Liver (tissue), 9 donors: ENCODE data around the gene MGAT5. TPM values are rescaled to one million over a fixed set of nuclear protein-coding genes. Genes with fewer than 3 reads are reported as not detected.

ENCODE experiments used
- DNase-seq: peaks from one replicate; pipeline ENCODE4 v3.0.0-alpha.2; 2017; ENCODE audit warnings: low spot score
- H3K27ac ChIP-seq, 2 donors: one replicate each; pipeline ENCODE4 v1.7.0; 2013; ENCODE audit warnings: inconsistent platforms in 2 of 2, low read length in 2 of 2, control low read depth in 1 of 2, low read depth in 1 of 2, mild to moderate bottlenecking in 1 of 2
- H3K27me3 ChIP-seq, 4 donors: one replicate each; pipeline versions ENCODE4 v1.6.1 to v1.7.0; 2013; ENCODE audit warnings: low read length in 3 of 4, inconsistent platforms in 1 of 4, mild to moderate bottlenecking in 1 of 4, moderate library complexity in 1 of 4; ENCODE audit not compliant: control insufficient read depth in 4 of 4, insufficient read depth in 4 of 4
- H3K36me3 ChIP-seq, 4 donors: one replicate each; pipeline versions ENCODE4 v1.6.1 to v1.7.0; 2013; ENCODE audit warnings: low read length in 3 of 4, mild to moderate bottlenecking in 3 of 4, low read depth in 1 of 4, moderate library complexity in 1 of 4; ENCODE audit not compliant: control insufficient read depth in 4 of 4, insufficient read depth in 3 of 4
- H3K4me1 ChIP-seq, 4 donors: one replicate each; pipeline versions ENCODE4 v1.6.1 to v1.7.0; 2013; ENCODE audit warnings: low read length in 3 of 4, mild to moderate bottlenecking in 3 of 4, moderate library complexity in 1 of 4; ENCODE audit not compliant: control insufficient read depth in 4 of 4, insufficient read depth in 4 of 4
- H3K4me3 ChIP-seq, 3 donors: one replicate each; pipeline versions ENCODE4 v1.6.1 to v1.7.0; 2013; ENCODE audit warnings: low read length in 3 of 3, control low read depth in 1 of 3, low read depth in 1 of 3, mild to moderate bottlenecking in 1 of 3
- H3K9ac ChIP-seq, 2 donors: one replicate each; pipeline ENCODE4 v1.7.0; 2013; ENCODE audit warnings: low read length in 2 of 2, mild to moderate bottlenecking in 2 of 2, moderate library complexity in 2 of 2, control low read depth in 1 of 2, low read depth in 1 of 2
- H3K9me3 ChIP-seq, 4 donors: one replicate each; pipeline versions ENCODE4 v1.6.1 to v1.7.0; 2013; ENCODE audit warnings: low read length in 3 of 4; ENCODE audit not compliant: control insufficient read depth in 4 of 4
- ATF3 ChIP-seq: IDR thresholded peaks from 2 replicates; pipeline ENCODE4 v1.6.1; 2016; ENCODE audit warnings: antibody characterized with exemption
- CTCF ChIP-seq: fragments of 150-350 bp; IDR thresholded peaks from 2 replicates; pipeline ENCODE4 v1.5.1; 2017; ENCODE audit warnings: improper control_type of control experiment, low read depth, low read length; ENCODE audit not compliant: missing input control
- EGR1 ChIP-seq, 2 donors: IDR thresholded peaks; 2 replicates each; pipeline ENCODE4 v1.6.1; 2016 to 2018; ENCODE audit warnings: antibody characterized with exemption in 2 of 2, low read depth in 2 of 2
- FOXA1 ChIP-seq: IDR thresholded peaks from 2 replicates; pipeline ENCODE4 v1.6.1; 2016; ENCODE audit warnings: antibody characterized with exemption
- FOXA2 ChIP-seq: IDR thresholded peaks from 2 replicates; pipeline ENCODE4 v1.6.1; 2016; ENCODE audit warnings: antibody characterized with exemption
- GABPA ChIP-seq, 2 donors: IDR thresholded peaks in 1 of 2; conservative IDR thresholded peaks in 1 of 2; 2 replicates each; pipeline ENCODE4 v1.6.1; 2016; ENCODE audit warnings: antibody characterized with exemption in 2 of 2, mild to moderate bottlenecking in 1 of 2, moderate library complexity in 1 of 2
- HNF4A ChIP-seq, 2 donors: conservative IDR thresholded peaks; 2 replicates each; pipeline ENCODE4 v1.6.1; 2016; ENCODE audit warnings: antibody characterized with exemption in 2 of 2, mild to moderate bottlenecking in 2 of 2
- HNF4G ChIP-seq: IDR thresholded peaks from 2 replicates; pipeline ENCODE4 v1.6.1; 2016; ENCODE audit warnings: antibody characterized with exemption
- JUND ChIP-seq, 2 donors: IDR thresholded peaks; 2 replicates each; pipeline ENCODE4 v1.6.1; 2016; ENCODE audit warnings: antibody characterized with exemption in 2 of 2
- MAX ChIP-seq: IDR thresholded peaks from 2 replicates; pipeline ENCODE4 v1.6.1; 2016; ENCODE audit warnings: antibody characterized with exemption
- NR2F2 ChIP-seq: IDR thresholded peaks from 2 replicates; pipeline ENCODE4 v1.6.1; 2016; ENCODE audit warnings: antibody characterized with exemption
- RAD21 ChIP-seq, 2 donors: IDR thresholded peaks; 2 replicates each; pipeline ENCODE4 v1.6.1; 2016; ENCODE audit warnings: antibody characterized with exemption in 2 of 2, mild to moderate bottlenecking in 2 of 2
- REST ChIP-seq: IDR thresholded peaks from 2 replicates; pipeline ENCODE4 v1.6.1; 2016; ENCODE audit warnings: antibody characterized with exemption, mild to moderate bottlenecking
- RXRA ChIP-seq, 2 donors: IDR thresholded peaks; 2 replicates each; pipeline ENCODE4 v1.6.1; 2017 to 2018; ENCODE audit warnings: antibody characterized with exemption in 2 of 2, mild to moderate bottlenecking in 1 of 2
- SP1 ChIP-seq: IDR thresholded peaks from 2 replicates; pipeline ENCODE4 v1.6.1; 2018; ENCODE audit warnings: antibody characterized with exemption, mild to moderate bottlenecking
- TAF1 ChIP-seq: conservative IDR thresholded peaks from 2 replicates; pipeline ENCODE4 v1.6.1; 2016; ENCODE audit warnings: antibody characterized with exemption, mild to moderate bottlenecking
- ZBTB33 ChIP-seq: IDR thresholded peaks from 2 replicates; pipeline ENCODE4 v1.6.1; 2016; ENCODE audit warnings: antibody characterized with exemption
- WGBS: extraction: QIAGEN DNeasy Blood & Tissue Kit; methylation state at CpG from one replicate; pipeline ENCODE4 v1.1.7; 2013; 5-methylcytosine and 5-hydroxymethylcytosine counted together
- polyA plus RNA-seq, 2 donors: library from polyadenylated mRNA; stranded (reverse) in 1 of 2; unstranded in 1 of 2; fragments of 200-250 nt in 1 of 2; fragments of >200 nt in 1 of 2; fragmentation: Nextera tagmentation in 1 of 2; extraction: Ambion mirVana in 1 of 2; gene quantifications; one replicate each; pipeline versions ENCODE4 v1.2.1 to v1.2.3, GENCODE V29; 2013 to 2015
- total RNA-seq, 2 donors: library from RNA; depleted of rRNA; stranded (reverse); fragments of >200 nt; gene quantifications; one replicate each; pipeline ENCODE4 v1.2.3, GENCODE V29; 2014
- donor health status: healthy.
- donor health status: healthy.
- donor health status: healthy.
- donor health status: healthy.
- donor health status: healthy.

Gene MGAT5
- total and polyA plus RNA-seq, 4 donors = 1.8 to 12.7 (median 5.6) TPM

- Histone ChIP-seq H3K9me3 (no peaks in the 10 kb centered on the region), H3K27ac (no peak overlapping the region), H3K4me3 (no peak overlapping the region), H3K4me1 (peaks cover 0 to 8% (median 2%) of the 10 kb centered on the region in 4 donors), H3K27me3 (no peaks in the 10 kb centered on the region), H3K36me3 (peaks cover 0 to 5% (median 3%) of the 10 kb centered on the region in 4 donors), H3K9ac (no peak overlapping the region)
- DNase-seq = no peak
- WGBS = 91% methylated on average over 4 of the region's 4 CpGs
- TF ChIP-seq MAX (no peak), CTCF (no peak), REST (no peak), HNF4A (conservative IDR thresholded peaks at IDR 0.05) (no peak), RXRA (IDR thresholded peaks at IDR 0.05) (peak in 1 of 2 donors; percentile 23)
Observed at GRCh38 chr2:134445116-134445515, 191.2 kb downstream of the MGAT5 start.

GRCh38 chr2:134445985-134446382 is 192.1 kb downstream of the MGAT5 start:
- no peak overlapping the region for H3K4me3 ChIP-seq
- H3K36me3 ChIP-seq = peaks cover 0 to 5% (median 2%) of the 10 kb centered on the region in 4 donors
- H3K27ac ChIP-seq = no peak overlapping the region
- TF ChIP-seq JUND (IDR thresholded peaks at IDR 0.05) = no peak
- TF ChIP-seq FOXA2 = no peak
- DNase-seq = no peak
- H3K4me1 ChIP-seq = peaks cover 0 to 12% (median 5%) of the 10 kb centered on the region in 4 donors
- H3K9ac ChIP-seq = no peak overlapping the region
- no peaks in the 10 kb centered on the region for H3K9me3 ChIP-seq
- no peaks in the 10 kb centered on the region for H3K27me3 ChIP-seq
- 95% methylated on average over 11 of the region's 11 CpGs for WGBS

GRCh38 chr2:134446383-134447017 is 192.6 kb downstream of the MGAT5 start:
- TF ChIP-seq CTCF (no peak), FOXA1 (no peak), ZBTB33 (no peak), RXRA (IDR thresholded peaks at IDR 0.05) (no peak), HNF4G (no peak), GABPA (IDR thresholded peaks at IDR 0.05 in 1 of 2, conservative IDR thresholded peaks at IDR 0.05 in 1 of 2) (no peak), TAF1 (no peak), MAX (no peak), RAD21 (IDR thresholded peaks at IDR 0.05) (no peak), JUND (IDR thresholded peaks at IDR 0.05) (no peak), EGR1 (IDR thresholded peaks at IDR 0.05; ENCODE audit: low read depth in 2 of 2) (no peak), ATF3 (no peak), NR2F2 (no peak), SP1 (no peak)
- Histone ChIP-seq H3K27me3 (no peaks in the 10 kb centered on the region), H3K27ac (no peak overlapping the region), H3K9me3 (no peaks in the 10 kb centered on the region), H3K36me3 (peaks cover 0 to 5% (median 2%) of the 10 kb centered on the region in 4 donors), H3K4me1 (peaks cover 4 to 15% (median 9%) of the 10 kb centered on the region in 4 donors), H3K9ac (no peak overlapping the region), H3K4me3 (no peak overlapping the region)
- DNase-seq = no peak
- 94% methylated on average over 8 of the region's 8 CpGs for WGBS
